ENCODE data around the gene EFNA3.
A peak's percentile ranks its signal among the peaks of the same experiment; 100 is the strongest.

The EFNA3 gene

DNA sequence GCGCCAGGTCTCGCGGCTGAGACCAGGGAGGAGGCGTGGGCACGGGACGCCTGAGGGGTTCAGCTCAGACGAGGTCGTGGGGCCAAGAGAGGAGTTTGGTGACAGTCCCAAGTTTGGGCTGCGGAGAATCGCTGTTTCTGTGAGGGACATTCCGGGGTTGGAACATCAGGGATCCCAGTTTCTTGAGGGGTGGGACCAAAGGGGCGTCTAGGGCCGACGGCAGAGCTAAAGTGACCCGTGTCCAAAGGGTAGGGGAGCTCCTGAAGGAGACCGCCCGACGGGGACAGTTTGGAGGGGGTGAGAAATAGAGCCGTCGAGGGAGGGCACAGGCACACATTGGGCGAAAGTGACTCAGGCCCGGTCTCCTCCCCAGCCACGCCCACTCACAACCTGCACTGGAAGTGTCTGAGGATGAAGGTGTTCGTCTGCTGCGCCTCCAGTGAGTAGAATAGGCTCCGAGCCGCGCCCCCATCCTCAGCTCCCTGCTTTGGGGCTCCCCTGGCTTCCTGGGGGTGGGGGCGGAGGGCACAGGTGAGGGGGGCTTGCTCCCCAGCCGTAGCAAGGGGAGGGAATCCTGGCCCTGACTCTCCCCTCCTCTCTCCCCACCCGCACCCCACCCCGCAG is 7.0 kb downstream of the EFNA3 start:
- no peak for DNase-seq

GRCh38 chr1:155086128-155086741 is 7.6 kb downstream of the EFNA3 start:
- peak; percentile 46 for DNase-seq

DNA sequence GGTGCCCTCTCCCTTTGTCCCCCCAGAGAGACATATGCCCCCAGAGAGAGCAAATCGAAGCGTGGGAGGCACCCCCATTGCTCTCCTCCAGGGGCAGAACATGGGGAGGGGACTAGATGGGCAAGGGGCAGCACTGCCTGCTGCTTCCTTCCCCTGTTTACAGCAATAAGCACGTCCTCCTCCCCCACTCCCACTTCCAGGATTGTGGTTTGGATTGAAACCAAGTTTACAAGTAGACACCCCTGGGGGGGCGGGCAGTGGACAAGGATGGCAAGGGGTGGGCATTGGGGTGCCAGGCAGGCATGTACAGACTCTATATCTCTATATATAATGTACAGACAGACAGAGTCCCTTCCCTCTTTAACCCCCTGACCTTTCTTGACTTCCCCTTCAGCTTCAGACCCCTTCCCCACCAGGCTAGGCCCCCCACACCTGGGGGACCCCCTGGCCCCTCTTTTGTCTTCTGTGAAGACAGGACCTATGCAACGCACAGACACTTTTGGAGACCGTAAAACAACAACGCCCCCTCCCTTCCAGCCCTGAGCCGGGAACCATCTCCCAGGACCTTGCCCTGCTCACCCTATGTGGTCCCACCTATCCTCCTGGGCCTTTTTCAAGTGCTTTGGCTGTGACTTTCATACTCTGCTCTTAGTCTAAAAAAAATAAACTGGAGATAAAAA is 8.4 kb downstream of the EFNA3 start:
- no peak for DNase-seq

- DNase-seq: peak; percentile 71
Observed at GRCh38 chr1:155091071-155092051, 12.7 kb downstream of the EFNA3 start.

GRCh38 chr1:155092131-155092530 is 13.5 kb downstream of the EFNA3 start:
- DNase-seq: no peak

- no peak for DNase-seq
Observed at GRCh38 chr1:155092641-155093040, 14.0 kb downstream of the EFNA3 start.

- DNase-seq: peak; percentile 92
Observed at GRCh38 chr1:155093911-155094621, 15.4 kb downstream of the EFNA3 start.

- no peak for DNase-seq
Observed at GRCh38 chr1:155094622-155094948, 15.9 kb downstream of the EFNA3 start.

- DNase-seq: no peak
Observed at GRCh38 chr1:155099331-155099730, 20.7 kb downstream of the EFNA3 start.

DNA sequence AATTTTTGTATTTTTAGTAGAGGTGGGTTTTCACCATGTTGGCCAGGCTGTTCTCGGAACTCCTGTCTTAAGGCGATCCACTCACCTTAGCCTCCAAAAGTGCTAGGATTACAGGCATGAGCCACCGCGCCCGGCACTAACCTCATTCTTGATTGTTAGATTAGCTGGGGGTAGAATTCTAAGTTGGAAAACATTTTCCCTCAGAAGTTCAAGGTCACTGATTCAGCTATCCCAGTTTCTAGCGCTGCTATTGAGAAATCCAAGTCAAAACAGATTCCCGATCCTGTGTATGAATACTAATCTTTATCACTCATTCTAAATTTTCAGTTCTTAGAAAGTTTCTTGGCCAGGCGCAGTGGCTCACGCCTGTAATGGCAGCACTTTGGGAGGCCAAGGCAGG is 24.7 kb downstream of the EFNA3 start:
- no peak for DNase-seq

GRCh38 chr1:155104605-155105534 is 26.2 kb downstream of the EFNA3 start:
- DNase-seq: no peak

DNA sequence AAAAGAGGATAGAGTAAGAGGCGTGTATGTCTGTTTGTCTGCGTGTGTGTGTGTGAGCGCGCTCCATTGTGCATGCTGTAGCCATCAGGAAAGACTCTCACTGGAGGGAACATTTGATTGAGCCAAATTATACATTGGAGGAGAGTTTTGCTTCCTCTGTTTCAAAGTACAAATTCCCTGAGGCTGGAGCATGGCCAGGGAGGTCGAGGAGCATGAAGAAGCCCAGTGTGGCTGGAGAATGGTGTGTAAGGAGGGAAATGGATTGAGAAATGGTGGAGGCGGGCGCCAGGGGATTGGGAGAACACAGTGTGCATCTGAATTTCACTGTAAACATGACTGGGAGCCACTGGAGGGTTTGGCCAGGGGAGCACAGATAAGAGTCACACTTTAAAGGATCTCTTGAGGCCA is 27.0 kb downstream of the EFNA3 start:
- DNase-seq: no peak

GRCh38 chr1:155106862-155107261 is 28.2 kb downstream of the EFNA3 start:
- no peak for DNase-seq

- no peak for DNase-seq
Observed at GRCh38 chr1:155107309-155108264, 28.9 kb downstream of the EFNA3 start.

DNA sequence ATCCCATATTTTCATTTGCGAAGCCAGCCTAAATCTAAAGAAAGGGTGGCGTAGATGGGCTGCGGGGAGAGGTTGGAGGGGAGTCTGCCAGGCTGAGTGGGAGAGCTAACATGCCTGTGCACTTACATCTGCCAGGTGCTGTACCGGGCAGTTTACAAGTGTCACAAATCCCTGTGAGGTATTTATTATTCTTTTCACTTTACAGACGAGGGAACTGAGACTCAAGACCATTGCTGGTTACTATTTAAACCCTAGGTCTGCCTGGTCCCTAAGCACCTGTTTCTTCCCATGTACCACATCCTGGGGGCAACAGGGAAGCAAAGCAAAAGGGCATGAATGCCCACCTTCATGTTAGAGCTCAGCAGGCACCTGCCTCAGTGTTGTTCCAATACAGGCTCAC is 29.7 kb downstream of the EFNA3 start:
- DNase-seq: no peak

- no peak for DNase-seq
Observed at GRCh38 chr1:155110381-155110780, 31.7 kb downstream of the EFNA3 start.

DNA sequence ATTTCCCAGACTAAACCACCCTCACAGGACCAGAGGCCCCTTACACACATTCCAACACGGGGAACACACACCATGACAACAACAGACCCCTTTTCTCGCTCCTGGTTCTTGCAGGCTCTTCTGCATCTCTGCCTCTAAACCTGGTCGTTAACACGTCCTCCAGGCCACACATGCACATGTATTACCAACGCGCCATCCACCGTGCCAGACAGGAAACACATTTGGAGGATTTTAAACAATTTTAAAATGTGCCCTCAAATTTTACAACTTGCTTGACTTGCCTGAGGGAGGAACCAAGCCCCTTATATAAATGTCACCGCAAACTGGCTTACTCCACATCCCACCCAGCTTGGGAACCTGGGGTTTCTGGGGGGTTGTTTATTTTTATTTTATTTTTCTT is 32.2 kb downstream of the EFNA3 start:
- no peak for DNase-seq

GRCh38 chr1:155113450-155113980 is 34.9 kb downstream of the EFNA3 start:
- no peak for DNase-seq

GRCh38 chr1:155116113-155116764 is 37.6 kb downstream of the EFNA3 start:
- no peak for DNase-seq

Data from NCI-H1092 treated with DMSO at 0.1 percent for 48 hours (cell line).